Activated CD4-positive, alpha-beta T cell treated with anti-CD3 and anti-CD28 coated beads, Interleukin-2, amount 50 U/mL, for 1 hour (primary cell): Measurements from ENCODE around the gene BMP6.

Experiments
- DNase-seq: peaks from one replicate; pipeline ENCODE4 v3.0.0-alpha.2; 2020

BMP6 gene

GRCh38 chr6:7725849-7726415, at the start of gene BMP6:
Gene BMP6 (plus strand): TSS chr6:7726099. CDS start chr6:7726956, 857 bp downstream.
- peak; percentile 26 for DNase-seq

GRCh38 chr6:7677229-7677628, 48.7 kb upstream of the BMP6 start:
- no peak for DNase-seq

GRCh38 chr6:7680393-7681075, 45.4 kb upstream of the BMP6 start:
- no peak for DNase-seq

- DNase-seq, result no peak
These were observed 44.5 kb upstream of the BMP6 start for GRCh38 chr6:7681449-7681848.

GRCh38 chr6:7684076-7684475, 41.8 kb upstream of the BMP6 start:
- DNase-seq, result no peak

GRCh38 chr6:7684843-7685242, 41.1 kb upstream of the BMP6 start:
- no peak for DNase-seq

GRCh38 chr6:7685276-7685675, 40.6 kb upstream of the BMP6 start:
- DNase-seq, result no peak

- no peak for DNase-seq
These were observed 38.5 kb upstream of the BMP6 start for GRCh38 chr6:7687145-7688111.

GRCh38 chr6:7691021-7691420, 34.9 kb upstream of the BMP6 start:
- DNase-seq, result no peak

GRCh38 chr6:7691675-7692452, 34.0 kb upstream of the BMP6 start:
- DNase-seq, result no peak

GRCh38 chr6:7692453-7692784, 33.5 kb upstream of the BMP6 start:
- DNase-seq, result no peak

- DNase-seq, result no peak
These were observed 32.1 kb upstream of the BMP6 start for GRCh38 chr6:7693827-7694226.

- DNase-seq, result no peak
These were observed 29.8 kb upstream of the BMP6 start for GRCh38 chr6:7696061-7696460.

- DNase-seq, result no peak
These were observed 28.5 kb upstream of the BMP6 start for GRCh38 chr6:7697432-7697819.

GRCh38 chr6:7697820-7698623, 27.9 kb upstream of the BMP6 start:
- DNase-seq, result no peak

- no peak for DNase-seq
These were observed 24.6 kb upstream of the BMP6 start for GRCh38 chr6:7701212-7701834.

GRCh38 chr6:7703148-7703680, 22.7 kb upstream of the BMP6 start:
- no peak for DNase-seq

- no peak for DNase-seq
These were observed 20.4 kb upstream of the BMP6 start for GRCh38 chr6:7705483-7705882.

- DNase-seq, result no peak
These were observed 19.6 kb upstream of the BMP6 start for GRCh38 chr6:7706269-7706668.

- no peak for DNase-seq
These were observed 18.1 kb upstream of the BMP6 start for GRCh38 chr6:7707787-7708186.

- no peak for DNase-seq
These were observed 6.5 kb upstream of the BMP6 start for GRCh38 chr6:7719364-7719850.
